Hematopoietic multipotent progenitor cell treated with erythropoietin and hydrocortisone succinate and interleukin-3 and kit ligand, for 4 days (in vitro differentiated cells): ENCODE results near the gene NUP188.
A peak's percentile ranks its signal among the peaks of the same experiment; 100 is the strongest.

Experiments
- DNase-seq: peaks from one replicate; pipeline ENCODE4 v3.0.0-alpha.2; 2015

Gene NUP188, protein sequence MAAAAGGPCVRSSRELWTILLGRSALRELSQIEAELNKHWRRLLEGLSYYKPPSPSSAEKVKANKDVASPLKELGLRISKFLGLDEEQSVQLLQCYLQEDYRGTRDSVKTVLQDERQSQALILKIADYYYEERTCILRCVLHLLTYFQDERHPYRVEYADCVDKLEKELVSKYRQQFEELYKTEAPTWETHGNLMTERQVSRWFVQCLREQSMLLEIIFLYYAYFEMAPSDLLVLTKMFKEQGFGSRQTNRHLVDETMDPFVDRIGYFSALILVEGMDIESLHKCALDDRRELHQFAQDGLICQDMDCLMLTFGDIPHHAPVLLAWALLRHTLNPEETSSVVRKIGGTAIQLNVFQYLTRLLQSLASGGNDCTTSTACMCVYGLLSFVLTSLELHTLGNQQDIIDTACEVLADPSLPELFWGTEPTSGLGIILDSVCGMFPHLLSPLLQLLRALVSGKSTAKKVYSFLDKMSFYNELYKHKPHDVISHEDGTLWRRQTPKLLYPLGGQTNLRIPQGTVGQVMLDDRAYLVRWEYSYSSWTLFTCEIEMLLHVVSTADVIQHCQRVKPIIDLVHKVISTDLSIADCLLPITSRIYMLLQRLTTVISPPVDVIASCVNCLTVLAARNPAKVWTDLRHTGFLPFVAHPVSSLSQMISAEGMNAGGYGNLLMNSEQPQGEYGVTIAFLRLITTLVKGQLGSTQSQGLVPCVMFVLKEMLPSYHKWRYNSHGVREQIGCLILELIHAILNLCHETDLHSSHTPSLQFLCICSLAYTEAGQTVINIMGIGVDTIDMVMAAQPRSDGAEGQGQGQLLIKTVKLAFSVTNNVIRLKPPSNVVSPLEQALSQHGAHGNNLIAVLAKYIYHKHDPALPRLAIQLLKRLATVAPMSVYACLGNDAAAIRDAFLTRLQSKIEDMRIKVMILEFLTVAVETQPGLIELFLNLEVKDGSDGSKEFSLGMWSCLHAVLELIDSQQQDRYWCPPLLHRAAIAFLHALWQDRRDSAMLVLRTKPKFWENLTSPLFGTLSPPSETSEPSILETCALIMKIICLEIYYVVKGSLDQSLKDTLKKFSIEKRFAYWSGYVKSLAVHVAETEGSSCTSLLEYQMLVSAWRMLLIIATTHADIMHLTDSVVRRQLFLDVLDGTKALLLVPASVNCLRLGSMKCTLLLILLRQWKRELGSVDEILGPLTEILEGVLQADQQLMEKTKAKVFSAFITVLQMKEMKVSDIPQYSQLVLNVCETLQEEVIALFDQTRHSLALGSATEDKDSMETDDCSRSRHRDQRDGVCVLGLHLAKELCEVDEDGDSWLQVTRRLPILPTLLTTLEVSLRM (N-terminal part only)

DNA sequence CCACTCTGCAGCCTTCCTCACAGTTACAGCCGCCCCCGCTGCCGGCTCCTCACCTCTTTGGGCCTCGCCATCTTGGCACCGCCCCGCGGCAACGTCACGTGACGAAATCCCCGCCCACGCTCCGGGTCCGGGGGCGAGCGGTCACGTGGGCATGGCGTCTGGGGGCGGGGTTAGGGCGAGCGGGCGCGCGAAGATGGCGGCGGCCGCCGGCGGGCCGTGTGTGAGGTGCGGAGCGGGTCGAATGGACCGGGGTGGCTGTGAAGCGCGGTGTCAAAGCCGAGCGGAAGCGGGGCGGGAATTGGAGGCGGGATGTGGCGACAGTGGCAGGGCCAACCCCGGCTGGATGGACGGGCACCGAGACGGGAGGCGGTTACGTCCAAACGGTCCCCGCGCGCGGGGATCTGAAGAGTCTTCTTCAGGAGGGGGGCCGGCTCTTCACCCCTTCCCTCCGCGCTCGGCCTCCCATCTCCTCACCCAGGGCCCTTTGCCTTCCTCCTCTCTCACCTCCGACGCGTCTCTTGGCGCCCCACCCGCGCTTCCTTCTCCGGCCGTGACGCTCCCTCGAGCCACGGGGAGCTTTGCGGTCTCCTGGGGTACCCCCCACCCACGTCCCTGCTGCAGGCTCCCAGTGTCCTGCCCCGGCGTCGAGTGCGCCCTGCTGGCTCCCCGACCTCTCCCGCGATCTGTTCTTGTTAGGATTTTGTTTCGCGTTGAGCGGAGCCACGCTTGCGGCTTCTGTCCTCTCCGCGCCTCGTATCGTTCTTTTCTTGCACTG lies at the start of gene NUP188, which contains the start of gene DOLK:
Gene NUP188 (plus strand): TSS at position 173 of the 775 bp plus-strand sequence. CDS start 21 bp downstream, at position 194.
Gene DOLK (minus strand): TSS at position 77 of the 775 bp plus-strand sequence. CDS start 300 bp downstream, outside the sequence.
- DNase-seq = peak; percentile 97

DNA sequence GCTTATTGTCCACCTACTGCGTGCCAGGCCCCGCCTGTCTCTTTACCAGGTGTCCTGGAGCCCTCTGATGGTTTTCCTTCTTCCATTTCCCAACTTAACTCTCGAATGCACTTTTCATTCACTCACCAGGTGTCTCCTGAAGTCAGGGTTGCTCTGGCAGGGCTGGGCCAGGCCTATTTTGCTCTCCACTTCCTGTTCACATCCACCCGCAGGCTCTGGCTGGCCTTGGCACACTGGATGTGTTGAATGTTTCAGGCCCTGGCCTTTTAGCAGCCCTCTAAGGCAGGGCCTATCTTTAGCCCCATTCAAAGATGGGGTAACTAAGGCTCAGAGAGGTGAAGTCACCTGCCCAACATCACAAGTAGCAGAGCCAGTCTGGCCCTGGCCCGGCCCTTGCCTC lies 49.1 kb upstream of the NUP188 start:
- DNase-seq = no peak

DNA sequence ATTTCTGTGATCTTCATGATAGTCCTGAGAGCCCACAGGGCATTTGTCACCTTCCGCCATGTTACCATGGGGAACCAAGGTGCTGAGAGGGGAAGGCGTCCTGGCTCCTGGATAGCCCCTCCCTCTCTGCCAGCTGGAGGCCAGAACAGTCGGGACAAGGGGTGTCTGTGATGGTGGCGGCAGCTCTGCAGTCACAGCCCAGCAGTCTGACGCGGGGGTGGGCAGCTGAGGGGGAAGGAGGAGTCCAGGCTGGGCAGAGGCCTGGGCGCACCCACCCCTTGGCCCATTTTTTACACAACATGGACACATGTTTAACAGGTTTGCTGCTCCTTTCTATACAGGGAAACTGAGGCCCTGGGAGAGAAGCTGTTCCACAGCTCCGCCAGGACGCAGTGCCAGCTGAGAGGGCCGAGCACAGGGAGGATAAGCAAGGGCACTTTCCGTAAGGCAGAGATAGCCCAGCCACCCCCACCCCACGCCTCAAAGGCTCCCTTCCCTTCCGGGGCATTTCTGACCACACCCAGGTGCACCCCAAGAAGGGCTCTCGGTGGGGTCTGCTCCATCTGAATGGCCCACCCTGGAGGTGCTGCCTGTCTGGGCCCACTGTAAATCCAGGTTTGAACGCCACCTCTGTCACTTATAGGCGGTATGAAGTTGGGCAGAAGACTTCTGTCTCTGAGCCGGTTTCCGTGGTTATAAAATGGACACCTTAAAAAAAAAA lies 48.5 kb upstream of the NUP188 start:
- no peak for DNase-seq

DNA sequence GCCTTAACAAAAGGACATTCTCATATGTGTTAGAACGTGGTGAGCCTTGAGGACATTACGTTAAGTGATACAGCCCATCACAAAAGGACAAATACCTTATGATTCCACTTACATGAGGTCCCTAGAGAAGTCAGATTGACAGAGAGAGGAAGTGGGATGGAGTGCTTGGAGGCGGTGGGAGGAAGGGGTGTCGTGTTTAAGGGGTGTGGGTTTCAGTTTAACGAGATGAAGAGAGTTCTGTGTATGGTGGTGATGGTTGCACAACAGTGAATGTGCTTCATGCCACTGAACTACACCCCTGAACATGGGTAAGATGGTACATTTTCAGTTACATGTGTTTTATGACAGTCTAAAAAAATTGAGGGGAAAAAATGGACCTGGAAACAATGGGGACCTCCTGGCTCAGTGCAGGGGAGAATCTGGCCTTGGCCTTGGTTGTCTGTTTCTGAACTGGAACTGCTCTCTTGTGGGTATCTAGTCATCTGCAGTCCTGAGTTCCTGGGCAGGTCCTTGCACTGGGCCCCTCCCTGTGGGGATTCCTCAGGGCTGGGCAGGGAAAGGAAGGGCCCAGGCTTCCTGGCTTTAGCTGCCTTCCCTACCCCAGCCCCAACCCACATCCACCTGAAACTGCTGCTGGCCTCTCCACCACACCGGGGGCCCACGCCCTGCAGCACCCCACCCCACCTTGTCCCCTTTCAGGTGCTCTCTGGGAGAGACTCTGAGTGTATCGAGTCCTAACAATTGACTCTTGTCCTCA lies 47.8 kb upstream of the NUP188 start:
- peak; percentile 64 for DNase-seq

DNA sequence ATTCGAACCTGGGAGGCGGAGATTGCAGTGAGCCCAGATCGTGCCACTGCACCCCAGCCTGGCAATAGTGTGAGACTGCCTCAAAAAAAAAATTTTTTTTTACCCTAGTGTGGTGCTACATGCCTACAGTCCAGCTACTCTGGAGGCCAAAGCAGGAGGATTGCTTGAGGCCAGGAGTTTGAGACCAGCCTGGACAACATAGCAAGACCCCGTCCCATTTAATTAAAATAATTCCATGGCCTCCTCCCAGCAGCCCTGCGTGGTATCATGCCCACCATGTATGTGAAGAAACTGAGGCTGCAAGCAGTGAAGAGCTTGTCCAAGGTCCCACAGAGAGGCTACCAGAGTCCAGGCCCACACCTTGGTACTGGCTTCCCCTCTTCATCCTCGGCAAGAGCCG lies 46.1 kb upstream of the NUP188 start:
- DNase-seq = no peak

DNA sequence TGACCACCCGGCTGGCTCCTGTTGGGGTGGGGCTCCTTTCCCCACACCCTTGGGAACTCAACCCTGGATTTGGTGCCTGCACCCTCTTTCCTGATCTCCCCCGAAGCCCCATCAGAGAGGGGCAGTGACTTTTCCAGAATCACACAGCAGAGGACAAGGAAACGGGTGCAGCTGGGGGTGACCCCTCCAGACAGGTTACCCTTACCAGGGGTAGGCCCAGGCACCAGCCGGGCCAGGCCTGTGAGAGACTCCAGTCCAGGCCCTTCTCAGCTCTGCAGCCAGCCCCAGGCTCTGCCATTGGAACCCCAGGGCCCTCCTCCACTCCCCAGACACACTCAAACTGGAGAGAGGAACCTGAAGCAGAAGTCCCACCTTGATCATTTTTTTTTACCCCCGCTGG lies 45.7 kb upstream of the NUP188 start:
- DNase-seq = no peak

DNA sequence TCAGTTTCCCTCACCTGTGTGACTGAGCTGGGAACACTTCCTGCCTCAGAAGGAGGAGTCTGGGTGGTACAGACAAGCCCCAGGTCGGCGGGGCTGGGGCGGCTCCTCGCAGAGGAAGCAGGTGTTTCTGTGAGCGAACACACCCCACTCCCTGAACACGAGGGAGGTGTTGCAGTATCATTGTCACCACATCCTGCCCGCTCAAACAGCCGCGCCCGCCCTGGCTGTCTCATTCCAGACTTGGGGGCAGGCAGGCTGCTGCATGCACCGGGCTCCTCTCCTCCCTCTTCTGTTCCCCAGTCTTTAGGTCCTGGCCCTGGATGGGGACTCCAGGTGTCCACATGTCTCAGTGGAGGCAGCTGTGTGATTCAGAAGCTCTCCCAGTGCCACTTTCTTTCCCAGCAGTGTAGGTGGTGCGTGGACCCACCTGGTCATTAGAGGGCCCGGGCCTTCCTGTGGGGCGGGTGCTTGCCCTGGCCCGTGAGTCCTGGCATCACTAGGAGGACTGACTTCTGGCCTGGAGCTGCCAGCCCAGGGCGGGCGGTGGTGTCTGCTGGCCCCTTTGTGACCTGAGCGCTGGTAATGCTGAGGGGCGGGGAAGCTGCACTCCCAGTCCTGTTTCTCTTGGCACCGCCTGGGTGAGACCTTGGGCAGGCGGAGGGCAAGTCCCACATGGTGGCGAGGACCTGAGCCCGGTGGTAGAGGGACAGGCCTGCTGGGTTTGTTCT lies 45.0 kb upstream of the NUP188 start:
- DNase-seq = peak; percentile 92

DNA sequence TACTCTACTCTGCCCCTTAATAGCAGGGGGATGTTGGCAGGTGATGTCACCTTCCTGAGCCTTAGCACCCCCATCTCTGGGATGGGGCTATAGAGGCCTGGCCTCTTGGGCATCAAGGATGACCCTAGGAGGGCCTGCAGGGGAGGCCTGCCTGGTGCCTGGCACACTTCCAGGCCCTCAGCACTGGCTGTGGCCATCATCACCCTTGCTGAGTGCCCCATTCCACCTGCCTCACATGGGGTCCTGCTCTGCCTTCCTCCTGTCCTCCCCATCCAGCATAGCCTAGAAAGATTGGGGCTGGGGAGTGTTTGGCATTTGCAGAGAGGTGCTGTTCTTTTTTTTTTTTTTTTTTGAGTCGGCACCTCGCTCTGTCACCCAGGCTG lies 44.4 kb upstream of the NUP188 start:
- DNase-seq = no peak

DNA sequence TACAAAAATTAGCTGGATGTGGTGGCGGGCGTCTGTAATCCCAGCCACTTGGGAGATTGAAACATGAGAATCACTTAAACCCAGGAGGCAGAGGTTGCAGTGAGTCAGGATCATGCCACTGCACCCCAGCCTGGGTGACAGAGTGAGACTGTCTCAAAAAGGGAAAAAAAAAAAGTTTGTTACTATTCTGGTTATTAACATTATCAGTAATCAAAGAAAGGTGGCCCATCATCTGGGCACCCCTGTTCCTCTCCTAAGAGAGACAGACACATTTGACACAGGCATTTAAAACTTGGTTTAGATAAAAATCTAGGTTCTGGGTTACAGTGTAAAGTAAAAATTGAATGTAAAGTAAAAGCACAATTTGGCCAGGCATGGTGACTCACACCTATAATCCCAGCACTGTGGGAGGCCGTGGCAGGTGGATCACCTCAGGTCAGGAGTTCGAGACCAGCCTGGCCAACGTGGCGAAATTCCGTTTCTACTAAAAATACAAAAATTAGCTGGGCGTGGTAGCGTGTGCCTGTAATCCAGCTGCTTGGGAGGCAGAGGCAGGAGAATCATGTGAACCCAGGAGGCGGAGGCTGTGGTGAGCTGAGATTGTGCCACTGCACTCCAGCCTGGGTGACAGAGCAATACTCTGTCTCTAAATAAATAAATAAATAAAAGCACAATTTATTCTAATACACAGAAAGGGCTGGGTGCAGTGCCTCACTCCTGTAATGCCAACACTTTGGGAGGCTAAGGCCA lies 43.5 kb upstream of the NUP188 start:
- no peak for DNase-seq

DNA sequence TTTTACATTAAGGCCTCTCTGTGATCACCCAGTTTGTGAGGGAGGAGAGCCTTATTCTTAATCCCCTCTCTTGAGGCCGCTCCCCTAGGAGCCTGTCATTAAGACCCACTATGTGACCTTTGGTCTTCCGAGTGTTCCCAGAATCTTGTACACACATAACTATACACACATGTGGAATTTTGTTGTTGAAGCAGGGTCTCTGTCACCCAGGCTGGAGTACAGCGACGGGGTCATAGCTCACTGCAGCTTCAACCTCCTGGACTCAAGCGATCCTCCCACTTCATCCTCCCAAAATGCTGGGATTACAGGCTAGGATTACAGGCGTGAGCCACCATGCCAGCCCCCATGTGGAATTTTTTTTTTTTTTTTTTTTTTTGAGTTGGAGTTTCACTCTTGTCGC lies 41.5 kb upstream of the NUP188 start:
- no peak for DNase-seq

DNA sequence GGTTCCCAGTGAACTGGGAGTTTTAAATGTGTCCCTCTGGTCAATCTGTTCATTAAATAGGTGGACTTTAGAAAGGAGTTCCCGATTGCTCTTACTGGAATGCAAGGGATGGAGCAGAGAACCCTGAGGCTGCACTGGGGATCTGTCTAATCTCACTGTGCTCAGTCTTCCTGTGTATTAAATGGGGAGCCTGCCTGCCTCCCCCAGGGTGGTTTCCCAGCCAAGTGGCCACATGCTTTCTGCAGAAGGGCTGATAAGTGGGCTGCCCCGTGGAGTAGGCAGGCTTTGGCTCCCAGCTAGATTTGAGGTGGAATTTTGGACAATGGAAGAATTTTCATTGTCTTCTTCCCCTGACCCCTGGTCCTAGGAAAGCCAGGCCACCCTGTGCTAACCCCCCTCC lies 40.8 kb upstream of the NUP188 start:
- DNase-seq = peak; percentile 63

DNA sequence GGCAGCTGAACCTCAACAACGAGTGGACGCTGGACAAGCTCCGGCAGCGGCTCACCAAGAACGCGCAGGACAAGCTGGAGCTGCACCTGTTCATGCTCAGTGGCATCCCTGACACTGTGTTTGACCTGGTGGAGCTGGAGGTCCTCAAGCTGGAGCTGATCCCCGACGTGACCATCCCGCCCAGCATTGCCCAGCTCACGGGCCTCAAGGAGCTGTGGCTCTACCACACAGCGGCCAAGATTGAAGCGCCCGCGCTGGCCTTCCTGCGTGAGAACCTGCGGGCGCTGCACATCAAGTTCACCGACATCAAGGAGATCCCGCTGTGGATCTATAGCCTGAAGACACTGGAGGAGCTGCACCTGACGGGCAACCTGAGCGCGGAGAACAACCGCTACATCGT lies 39.1 kb upstream of the NUP188 start:
- DNase-seq = no peak

DNA sequence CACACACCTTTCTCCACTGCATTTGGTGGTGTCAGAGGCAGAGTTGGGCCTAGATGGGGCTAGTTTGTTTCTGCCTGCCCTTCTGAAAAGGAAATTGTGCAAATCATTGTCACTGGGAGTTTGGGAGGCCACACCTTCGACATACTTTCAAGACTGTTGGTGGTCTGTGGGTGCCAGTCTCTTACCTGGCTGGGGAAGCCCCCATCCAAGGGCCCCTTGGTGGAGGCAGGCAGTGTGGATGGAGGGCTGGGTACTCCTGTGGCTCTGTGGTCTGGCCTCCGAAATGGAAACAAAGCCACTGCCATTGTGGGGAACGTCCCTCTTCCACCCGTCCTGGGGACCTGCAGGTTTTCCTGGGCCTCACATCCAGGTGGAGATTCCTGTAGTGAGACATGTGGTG lies 37.6 kb upstream of the NUP188 start:
- DNase-seq = no peak

DNA sequence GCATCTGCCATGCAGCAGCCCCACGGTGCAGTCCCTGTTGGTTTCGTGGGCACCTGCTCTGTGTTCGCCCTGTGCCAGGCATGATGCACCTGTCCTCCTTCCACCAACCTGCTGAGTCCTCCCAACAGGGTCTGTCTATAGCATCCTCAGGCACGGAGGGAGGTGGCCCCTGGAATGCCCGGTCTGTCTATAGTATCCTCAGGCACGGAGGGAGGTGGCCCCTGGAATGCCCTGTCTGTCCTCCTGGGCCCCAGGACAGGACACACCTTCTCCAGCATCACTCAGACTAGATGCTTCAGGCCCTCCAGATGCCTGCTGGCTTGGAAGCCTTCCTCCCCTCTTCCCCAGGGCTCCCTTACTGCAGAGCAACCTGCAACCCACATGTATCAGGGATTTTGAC lies 36.6 kb upstream of the NUP188 start:
- no peak for DNase-seq

DNA sequence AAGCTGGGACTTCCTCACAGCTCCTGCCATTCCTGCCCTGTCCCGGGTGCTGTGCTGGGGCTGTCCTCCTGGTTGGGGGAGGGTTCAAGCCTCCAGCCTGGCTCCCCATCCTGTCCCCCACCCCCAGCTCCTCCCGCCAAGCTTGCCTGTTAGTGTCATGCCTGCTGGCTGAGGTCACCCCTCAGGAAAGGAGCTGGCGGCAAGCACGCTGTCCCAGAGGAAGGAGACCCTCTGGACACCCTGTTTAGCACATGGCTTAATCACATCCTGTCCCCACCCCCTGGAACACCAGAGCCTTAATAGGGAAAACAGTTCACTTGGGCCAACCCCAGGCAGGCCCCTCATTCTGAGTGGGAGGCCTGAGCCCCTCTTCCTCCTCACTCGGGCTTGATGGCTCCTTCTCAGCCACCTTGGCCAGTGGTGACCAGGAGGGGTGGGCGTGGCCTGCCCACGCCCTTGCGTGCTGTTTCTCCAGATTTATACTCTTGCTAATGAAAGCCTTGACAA lies 35.9 kb upstream of the NUP188 start:
- DNase-seq = no peak

DNA sequence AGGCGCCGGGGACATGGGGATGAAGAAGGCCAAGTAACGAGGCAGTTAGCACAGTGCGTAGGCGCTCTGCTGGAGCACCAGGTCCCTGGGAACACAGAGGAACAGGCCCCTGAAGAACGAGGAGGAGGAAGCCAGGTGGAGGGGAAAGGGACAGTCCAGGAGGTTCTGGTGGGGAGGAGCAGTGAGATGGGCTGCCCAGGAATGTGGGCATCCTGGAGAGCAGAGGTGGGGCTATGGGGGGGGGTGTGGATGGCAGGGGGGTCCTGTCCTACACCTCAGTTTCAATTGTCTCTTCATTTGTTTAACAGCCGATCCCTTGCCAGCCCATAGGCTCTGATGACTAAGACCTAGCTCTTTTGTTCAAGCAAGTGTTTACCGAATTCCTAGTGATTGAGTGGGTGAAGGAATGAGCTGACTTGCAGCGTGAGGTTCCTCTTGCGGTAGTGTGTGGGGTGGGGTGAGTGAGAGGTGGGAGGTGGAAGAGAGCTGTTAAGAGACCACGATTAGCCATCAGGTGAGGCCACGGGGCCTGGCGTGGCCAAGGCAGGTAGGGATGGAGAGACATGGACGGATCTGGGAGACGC lies 35.1 kb upstream of the NUP188 start:
- DNase-seq = no peak

DNA sequence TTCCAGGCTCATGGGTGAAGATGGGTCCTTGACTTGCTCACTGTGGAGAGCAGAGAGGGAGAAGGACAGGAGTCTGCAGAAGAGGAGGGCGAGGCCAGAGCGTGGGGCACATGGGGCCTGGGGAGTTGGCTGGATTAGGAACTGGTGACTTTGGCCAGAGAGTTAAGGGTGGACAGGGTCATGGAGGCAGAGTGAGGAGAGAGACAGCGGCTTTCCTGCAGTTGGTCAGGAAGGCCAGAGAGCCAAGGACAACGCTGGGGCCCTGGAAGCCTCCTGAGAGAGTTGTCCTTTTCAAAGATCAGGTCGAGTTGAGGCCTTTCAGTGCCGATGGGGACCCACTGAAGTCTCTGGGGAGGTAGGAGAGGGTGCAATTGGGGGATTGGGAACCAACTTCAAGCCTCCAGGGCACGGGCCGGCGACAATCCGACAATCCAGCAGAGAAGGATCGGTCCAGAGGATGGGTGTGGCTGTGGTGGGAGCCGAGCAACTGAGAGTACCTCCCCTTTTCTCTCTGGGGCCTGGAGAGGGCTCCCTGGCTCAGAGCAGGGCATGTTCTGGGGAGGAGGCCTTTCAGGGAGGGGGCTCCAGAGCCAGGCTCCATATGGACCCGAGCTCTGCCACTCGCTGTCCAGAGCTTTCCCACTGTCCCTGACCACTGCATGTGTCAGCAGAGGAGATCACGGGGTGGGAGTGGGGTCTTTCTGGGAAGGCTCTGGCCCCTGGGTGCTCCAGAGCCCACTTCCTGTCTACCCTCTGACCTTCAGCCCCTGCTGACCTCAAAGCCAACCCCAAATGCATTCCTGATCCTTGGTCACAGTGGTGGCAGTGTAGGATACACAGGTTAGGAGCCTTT lies 34.2 kb upstream of the NUP188 start:
- DNase-seq = no peak
